HG03565 (cell line): ENCODE measurements around the gene CCNE1.

Source experiments
- ATAC-seq: cut with Tn5 transposase; IDR thresholded peaks from one replicate; pipeline ENCODE4 v1.9.1; 2021; ENCODE audit warnings: mild to moderate bottlenecking, moderate library complexity; ENCODE audit not compliant: unreplicated experiment

The CCNE1 gene

GRCh38 chr19:29841559-29842367 is 30.0 kb downstream of the CCNE1 start:
- no peak for ATAC-seq

- no peak for ATAC-seq
Observed at GRCh38 chr19:29842471-29843179, 30.8 kb downstream of the CCNE1 start.

- no peak for ATAC-seq
Observed at GRCh38 chr19:29843180-29844051, 31.6 kb downstream of the CCNE1 start.

GRCh38 chr19:29844891-29845573 is 33.2 kb downstream of the CCNE1 start:
- ATAC-seq = peak; percentile 72

GRCh38 chr19:29845574-29846176 is 33.9 kb downstream of the CCNE1 start:
- ATAC-seq = no peak

- no peak for ATAC-seq
Observed at GRCh38 chr19:29849208-29849607, 37.4 kb downstream of the CCNE1 start.

- ATAC-seq = no peak
Observed at GRCh38 chr19:29850482-29850881, 38.7 kb downstream of the CCNE1 start.

- peak; percentile 81 for ATAC-seq
Observed at GRCh38 chr19:29851769-29852521, 40.2 kb downstream of the CCNE1 start.

GRCh38 chr19:29854033-29854432 is 42.2 kb downstream of the CCNE1 start:
- ATAC-seq = no peak

GRCh38 chr19:29855087-29855486 is 43.3 kb downstream of the CCNE1 start:
- no peak for ATAC-seq

GRCh38 chr19:29855741-29856500 is 44.1 kb downstream of the CCNE1 start:
- no peak for ATAC-seq

- ATAC-seq = peak; percentile 48
Observed at GRCh38 chr19:29858000-29858596, 46.3 kb downstream of the CCNE1 start.

- ATAC-seq = no peak
Observed at GRCh38 chr19:29858621-29859020, 46.8 kb downstream of the CCNE1 start.

GRCh38 chr19:29860492-29860891 is 48.7 kb downstream of the CCNE1 start:
- ATAC-seq = no peak

- no peak for ATAC-seq
Observed at GRCh38 chr19:29861574-29861973, 49.8 kb downstream of the CCNE1 start.

- ATAC-seq = no peak
Observed at GRCh38 chr19:29866011-29866410, 54.2 kb downstream of the CCNE1 start.

GRCh38 chr19:29867984-29868383 is 56.2 kb downstream of the CCNE1 start:
- no peak for ATAC-seq

GRCh38 chr19:29871143-29871542 is 59.4 kb downstream of the CCNE1 start:
- no peak for ATAC-seq
